Measurements from ENCODE around the gene VWCE.

- TF ChIP-seq EZH2phosphoT487 (IDR thresholded peaks at IDR 0.05; ENCODE audit: insufficient read depth, low read depth) (no peak), EZH2 (IDR thresholded peaks at IDR 0.05; ENCODE audit: insufficient read depth, poor library complexity, severe bottlenecking) (no peak)
Observed at GRCh38 chr11:61267437-61267841, 27.7 kb downstream of the VWCE start.

Measured in GM23248 (cell line).